GM19397 (cell line): ENCODE results near the gene TNFRSF18.

Experiments
- ATAC-seq: cut with Tn5 transposase; IDR thresholded peaks from one replicate; pipeline ENCODE4 v1.9.1; 2021; ENCODE audit warnings: mild to moderate bottlenecking, moderate library complexity; ENCODE audit not compliant: unreplicated experiment

The TNFRSF18 gene

GRCh38 chr1:1228596-1229321 is 22.4 kb upstream of the TNFRSF18 start:
- ATAC-seq, result no peak

- ATAC-seq, result no peak
These were observed 21.8 kb upstream of the TNFRSF18 start for GRCh38 chr1:1228187-1228586.

GRCh38 chr1:1227386-1227785 is 21.0 kb upstream of the TNFRSF18 start:
- ATAC-seq, result no peak

GRCh38 chr1:1226566-1227362 is 20.4 kb upstream of the TNFRSF18 start:
- no peak for ATAC-seq

- no peak for ATAC-seq
These were observed 19.5 kb upstream of the TNFRSF18 start for GRCh38 chr1:1225913-1226312.

- no peak for ATAC-seq
These were observed 18.9 kb upstream of the TNFRSF18 start for GRCh38 chr1:1225238-1225845.

- no peak for ATAC-seq
These were observed 17.5 kb upstream of the TNFRSF18 start for GRCh38 chr1:1223891-1224290.

- no peak for ATAC-seq
These were observed 16.9 kb upstream of the TNFRSF18 start for GRCh38 chr1:1223321-1223720.

GRCh38 chr1:1222575-1223225 is 16.3 kb upstream of the TNFRSF18 start:
- ATAC-seq, result no peak

- no peak for ATAC-seq
These were observed 15.6 kb upstream of the TNFRSF18 start for GRCh38 chr1:1221887-1222574.

GRCh38 chr1:1220197-1220596 is 13.8 kb upstream of the TNFRSF18 start:
- no peak for ATAC-seq

GRCh38 chr1:1219341-1219740 is 12.9 kb upstream of the TNFRSF18 start:
- no peak for ATAC-seq

GRCh38 chr1:1218524-1219200 is 12.3 kb upstream of the TNFRSF18 start:
- ATAC-seq, result no peak

GRCh38 chr1:1217621-1218523 is 11.5 kb upstream of the TNFRSF18 start:
- ATAC-seq, result no peak

GRCh38 chr1:1216770-1217620 is 10.6 kb upstream of the TNFRSF18 start:
- no peak for ATAC-seq

- ATAC-seq, result no peak
These were observed 9.7 kb upstream of the TNFRSF18 start for GRCh38 chr1:1215881-1216605.

- no peak for ATAC-seq
These were observed 8.8 kb upstream of the TNFRSF18 start for GRCh38 chr1:1215080-1215676.
